K562 (cell line): ENCODE data around the gene JMY. TPM values are rescaled to one million over a fixed set of nuclear protein-coding genes. Genes with fewer than 3 reads are reported as not detected.

Source experiments
- CREB5 ChIP-seq: fragments of 250-450 bp; sonication (Bioruptor Pico); IDR thresholded peaks from 2 replicates; pipeline ENCODE4 v1.5.0; 2020; ENCODE audit warnings: mild to moderate bottlenecking
- ETV6 ChIP-seq, 3 experiments: fragments of 150-350 bp in 1 of 3; sonication (generic) in 1 of 3; formaldehyde crosslinking in 1 of 3; IDR thresholded peaks; 2 replicates each; pipeline versions ENCODE4 v1.6.1 to v1.8.0; 2014 to 2022; ENCODE audit warnings: borderline replicate concordance in 2 of 3, low read depth in 2 of 3, antibody characterized with exemption in 1 of 3, low read length in 1 of 3, mild to moderate bottlenecking in 1 of 3, missing genetic modification reagents in 1 of 3
- HDGF ChIP-seq: fragments of 450-650 bp; IDR thresholded peaks from 2 replicates; pipeline ENCODE4 v1.6.1; 2016
- KDM2B ChIP-seq: fragments of 250-450 bp; sonication (Bioruptor Pico); IDR thresholded peaks from 2 replicates; pipeline ENCODE4 v1.8.0; 2021; ENCODE audit warnings: mild to moderate bottlenecking, moderate library complexity
- MEF2A ChIP-seq: IDR thresholded peaks from 2 replicates; pipeline ENCODE4 v1.6.1; 2011; ENCODE audit warnings: low read depth, mild to moderate bottlenecking, low read length, moderate library complexity; ENCODE audit not compliant: control insufficient read depth
- MLX ChIP-seq, 2 experiments: fragments of 450-650 bp in 1 of 2; sonication (generic) in 1 of 2; formaldehyde crosslinking; conservative IDR thresholded peaks; 2 replicates each; pipeline versions ENCODE4 v1.4.0 to v1.8.1; 2020 to 2022; ENCODE audit warnings: mild to moderate bottlenecking in 1 of 2, missing genetic modification reagents in 1 of 2
- MTF1 ChIP-seq: fragments of 250-450 bp; sonication (Bioruptor Pico); IDR thresholded peaks from 2 replicates; pipeline ENCODE4 v1.9.0; 2021; ENCODE audit warnings: moderate library complexity, mild to moderate bottlenecking, inconsistent platforms, borderline replicate concordance
- NFIX ChIP-seq: fragments of 250-450 bp; sonication (Bioruptor Pico); IDR thresholded peaks from 2 replicates; pipeline ENCODE4 v1.4.0; 2020; ENCODE audit warnings: low read depth, mild to moderate bottlenecking, moderate library complexity
- RBFOX2 ChIP-seq: fragments of 200-400 bp; formaldehyde crosslinking; IDR thresholded peaks from 2 replicates; pipeline ENCODE4 v1.6.1; 2017; ENCODE audit warnings: low read depth, mild to moderate bottlenecking, low read length, moderate library complexity
- TFAM ChIP-seq: fragments of 250-450 bp; sonication (Bioruptor Pico); conservative IDR thresholded peaks from 2 replicates; pipeline ENCODE4 v1.5.0; 2021; ENCODE audit warnings: mild to moderate bottlenecking, moderate library complexity
- THRAP3 ChIP-seq: fragments of 450-650 bp; IDR thresholded peaks from 2 replicates; pipeline ENCODE4 v1.6.1; 2016; ENCODE audit warnings: mild to moderate bottlenecking, inconsistent platforms, borderline replicate concordance
- TOE1 ChIP-seq, 2 experiments: fragments of 450-650 bp in 1 of 2; sonication (generic) in 1 of 2; formaldehyde crosslinking in 1 of 2; IDR thresholded peaks; 2 replicates each; pipeline versions ENCODE4 v1.7.1 to v1.8.0; 2016 to 2022; ENCODE audit warnings: borderline replicate concordance in 2 of 2, mild to moderate bottlenecking in 2 of 2, antibody characterized with exemption in 1 of 2, inconsistent platforms in 1 of 2, low read depth in 1 of 2, missing genetic modification reagents in 1 of 2, moderate library complexity in 1 of 2
- ZFP36 ChIP-seq: fragments of 150-350 bp; IDR thresholded peaks from 2 replicates; pipeline ENCODE4 v1.6.1; 2018; ENCODE audit warnings: low read length, low read depth; ENCODE audit not compliant: partially characterized antibody
- ZNF217 ChIP-seq: sonication (generic); formaldehyde crosslinking; IDR thresholded peaks from 2 replicates; pipeline ENCODE4 v1.8.0; 2022; ENCODE audit warnings: mild to moderate bottlenecking, missing genetic modification reagents
- ZNF431 ChIP-seq: sonication (generic); formaldehyde crosslinking; IDR thresholded peaks from 2 replicates; pipeline ENCODE4 v1.8.0; 2022; ENCODE audit warnings: mild to moderate bottlenecking, missing genetic modification reagents
- polyA plus RNA-seq, 8 experiments: library from polyadenylated mRNA; depleted of rRNA in 4 of 8; stranded (reverse) in 5 of 8; unstranded in 3 of 8; fragments of >200 nt; fragmentation: Nextera tagmentation in 2 of 8; fragmentation: Illumina TruSeq in 1 of 8; extraction: Ambion mirVana in 2 of 8; extraction: Trizol in 1 of 8; gene quantifications; 2 replicates each; pipeline versions ENCODE4 v1.2.1 to v1.2.3, GENCODE V29; 2011 to 2014; ENCODE audit warnings: inconsistent platforms in 1 of 8, missing spikeins in 1 of 8
- total RNA-seq, 7 experiments: library from RNA; depleted of rRNA in 6 of 7; stranded (reverse); fragments of >200 nt in 6 of 7; fragmentation: Illumina TruSeq in 2 of 7; extraction: Trizol in 2 of 7; gene quantifications; 2 replicates each; pipeline versions ENCODE4 v1.2.1 to v1.2.3, GENCODE V29; 2011 to 2021; ENCODE audit warnings: low replicate concordance in 1 of 7
- TF ChIP-seq, protein P1 (sequence below): fragments of 450-650 bp; conservative IDR thresholded peaks from 2 replicates; pipeline ENCODE4 v1.6.1; 2016; ENCODE audit warnings: missing genetic modification characterization, low read depth, mild to moderate bottlenecking, control low read depth, missing compliant biosample characterization
- TF ChIP-seq, protein P2 (sequence below): fragments of 250-450 bp; sonication (Bioruptor Pico); IDR thresholded peaks from 2 replicates; pipeline ENCODE4 v1.8.0; 2022; ENCODE audit warnings: moderate library complexity, mild to moderate bottlenecking, inconsistent platforms
- TF ChIP-seq, protein P3 (sequence below): fragments of 250-450 bp; sonication (Bioruptor Pico); IDR thresholded peaks from 2 replicates; pipeline ENCODE4 v1.8.0; 2022; ENCODE audit warnings: inconsistent platforms
- TF ChIP-seq, protein P4 (sequence below): fragments of 250-450 bp; sonication (Bioruptor Pico); IDR thresholded peaks from 2 replicates; pipeline ENCODE4 v1.8.0; 2021; ENCODE audit warnings: moderate library complexity, mild to moderate bottlenecking, inconsistent platforms

Gene JMY
- total and polyA plus RNA-seq, 9 of the 15 experiments (the other 6 are each of a cell fraction or from before 2014, with no cell fraction given) = 1.1 to 5.5 (median 3.7) TPM

- TF ChIP-seq, protein P1, sequence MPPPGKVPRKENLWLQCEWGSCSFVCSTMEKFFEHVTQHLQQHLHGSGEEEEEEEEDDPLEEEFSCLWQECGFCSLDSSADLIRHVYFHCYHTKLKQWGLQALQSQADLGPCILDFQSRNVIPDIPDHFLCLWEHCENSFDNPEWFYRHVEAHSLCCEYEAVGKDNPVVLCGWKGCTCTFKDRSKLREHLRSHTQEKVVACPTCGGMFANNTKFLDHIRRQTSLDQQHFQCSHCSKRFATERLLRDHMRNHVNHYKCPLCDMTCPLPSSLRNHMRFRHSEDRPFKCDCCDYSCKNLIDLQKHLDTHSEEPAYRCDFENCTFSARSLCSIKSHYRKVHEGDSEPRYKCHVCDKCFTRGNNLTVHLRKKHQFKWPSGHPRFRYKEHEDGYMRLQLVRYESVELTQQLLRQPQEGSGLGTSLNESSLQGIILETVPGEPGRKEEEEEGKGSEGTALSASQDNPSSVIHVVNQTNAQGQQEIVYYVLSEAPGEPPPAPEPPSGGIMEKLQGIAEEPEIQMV (tag) = no peak
- TF ChIP-seq KDM2B (CRISPR knock-in tag) (no peak), CREB5 (no peak), RBFOX2 (no peak), NFIX (CRISPR knock-in tag) (no peak), MLX (CRISPR knock-in tag; conservative IDR thresholded peaks at IDR 0.05) (no peak), MTF1 (CRISPR knock-in tag) (no peak), ZNF431 (CRISPR knock-in tag) (no peak), ETV6 (IDR thresholded peaks at IDR 0.05; ENCODE audit: borderline replicate concordance in 1 of 2, low read depth in 2 of 2, low read length in 1 of 2) (no peak), ETV6 (CRISPR knock-in tag; IDR thresholded peaks at IDR 0.05; ENCODE audit: borderline replicate concordance) (no peak), THRAP3 (no peak), HDGF (no peak), ZNF217 (CRISPR knock-in tag) (no peak), TFAM (no peak), MEF2A (no peak), ZFP36 (no peak), TOE1 (IDR thresholded peaks at IDR 0.05; ENCODE audit: borderline replicate concordance) (no peak), TOE1 (CRISPR knock-in tag; IDR thresholded peaks at IDR 0.05; ENCODE audit: borderline replicate concordance, low read depth) (no peak)
- TF ChIP-seq, protein P2, sequence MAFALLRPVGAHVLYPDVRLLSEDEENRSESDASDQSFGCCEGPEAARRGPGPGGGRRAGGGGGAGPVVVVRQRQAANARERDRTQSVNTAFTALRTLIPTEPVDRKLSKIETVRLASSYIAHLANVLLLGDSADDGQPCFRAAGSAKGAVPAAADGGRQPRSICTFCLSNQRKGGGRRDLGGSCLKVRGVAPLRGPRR (CRISPR knock-in tag) = no peak
- TF ChIP-seq, protein P3, sequence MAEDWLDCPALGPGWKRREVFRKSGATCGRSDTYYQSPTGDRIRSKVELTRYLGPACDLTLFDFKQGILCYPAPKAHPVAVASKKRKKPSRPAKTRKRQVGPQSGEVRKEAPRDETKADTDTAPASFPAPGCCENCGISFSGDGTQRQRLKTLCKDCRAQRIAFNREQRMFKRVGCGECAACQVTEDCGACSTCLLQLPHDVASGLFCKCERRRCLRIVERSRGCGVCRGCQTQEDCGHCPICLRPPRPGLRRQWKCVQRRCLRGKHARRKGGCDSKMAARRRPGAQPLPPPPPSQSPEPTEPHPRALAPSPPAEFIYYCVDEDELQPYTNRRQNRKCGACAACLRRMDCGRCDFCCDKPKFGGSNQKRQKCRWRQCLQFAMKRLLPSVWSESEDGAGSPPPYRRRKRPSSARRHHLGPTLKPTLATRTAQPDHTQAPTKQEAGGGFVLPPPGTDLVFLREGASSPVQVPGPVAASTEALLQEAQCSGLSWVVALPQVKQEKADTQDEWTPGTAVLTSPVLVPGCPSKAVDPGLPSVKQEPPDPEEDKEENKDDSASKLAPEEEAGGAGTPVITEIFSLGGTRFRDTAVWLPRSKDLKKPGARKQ (CRISPR knock-in tag) = no peak
- TF ChIP-seq, protein P4, sequence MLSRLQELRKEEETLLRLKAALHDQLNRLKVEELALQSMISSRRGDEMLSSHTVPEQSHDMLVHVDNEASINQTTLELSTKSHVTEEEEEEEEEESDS (CRISPR knock-in tag) = no peak
Observed at GRCh38 chr5:79318935-79319614, 83.1 kb downstream of the JMY start (continued).
